Right lobe of liver (tissue), 4 donors: ENCODE data around the gene ZNF597.

Experiments
- CTCF ChIP-seq, 4 donors: fragments of 200-600 bp in 3 of 4; fragments of 450-650 bp in 1 of 4; IDR thresholded peaks; one replicate each; pipeline versions ENCODE4 v1.5.1 to v1.8.0; 2016 to 2022; ENCODE audit warnings: antibody characterized with exemption in 4 of 4, mild to moderate bottlenecking in 2 of 4
- POLR2A ChIP-seq: fragments of 450-650 bp; IDR thresholded peaks from one replicate; pipeline ENCODE4 v1.6.1; 2017; ENCODE audit warnings: antibody characterized with exemption, mild to moderate bottlenecking
- donor health status: DM: no; HTN: no; CAD: no.
- donor health status: DM: no; HTN: no; CAD: no.
- donor health status: DM: no; HTN: yes; CAD: no.

- no peak for TF ChIP-seq CTCF (IDR thresholded peaks at IDR 0.05)
- TF ChIP-seq POLR2A: no peak
These were observed 53.5 kb downstream of the ZNF597 start for GRCh38 chr16:3389663-3390338.
